HG03097 (cell line): ENCODE data around the gene XAF1.
"Not testable (repeated sequence)": the region's sequence is repeated elsewhere in the genome, so short reads cannot be mapped to it uniquely, and the experiment has no call there.

Experiments
- ATAC-seq: cut with Tn5 transposase; IDR thresholded peaks from one replicate; pipeline ENCODE4 v1.9.1; 2021; ENCODE audit not compliant: unreplicated experiment, low FRiP score

Gene XAF1

DNA sequence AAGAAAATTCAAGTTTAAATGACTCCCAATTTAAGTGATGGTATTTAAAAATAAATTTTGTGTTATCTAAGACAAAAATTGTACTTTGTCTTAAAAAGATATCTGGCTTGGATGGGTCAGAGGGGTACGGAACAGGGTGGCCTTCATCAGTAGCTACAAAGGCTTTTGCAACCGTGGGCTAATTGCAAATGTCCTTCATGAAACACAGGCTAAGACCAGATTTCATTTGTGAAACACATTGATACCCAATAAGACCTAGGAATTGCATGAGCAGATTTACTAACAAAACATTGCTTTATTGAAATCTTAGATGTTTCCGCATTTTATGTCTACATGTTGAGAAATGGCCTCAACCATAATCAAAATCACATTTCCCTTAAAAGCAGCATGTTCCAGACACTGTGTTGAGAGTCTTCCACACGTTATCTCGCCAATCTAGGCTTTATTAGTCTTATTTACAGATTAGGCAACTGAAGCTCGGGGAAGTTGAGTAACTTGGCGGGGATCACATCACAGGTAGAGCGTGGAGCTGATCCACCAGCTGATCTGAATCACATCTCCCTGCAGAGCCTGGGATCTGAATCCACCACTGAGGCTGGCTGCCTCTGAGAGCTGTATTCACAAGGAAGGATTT lies 42.0 kb downstream of the XAF1 start:
- no peak for ATAC-seq

DNA sequence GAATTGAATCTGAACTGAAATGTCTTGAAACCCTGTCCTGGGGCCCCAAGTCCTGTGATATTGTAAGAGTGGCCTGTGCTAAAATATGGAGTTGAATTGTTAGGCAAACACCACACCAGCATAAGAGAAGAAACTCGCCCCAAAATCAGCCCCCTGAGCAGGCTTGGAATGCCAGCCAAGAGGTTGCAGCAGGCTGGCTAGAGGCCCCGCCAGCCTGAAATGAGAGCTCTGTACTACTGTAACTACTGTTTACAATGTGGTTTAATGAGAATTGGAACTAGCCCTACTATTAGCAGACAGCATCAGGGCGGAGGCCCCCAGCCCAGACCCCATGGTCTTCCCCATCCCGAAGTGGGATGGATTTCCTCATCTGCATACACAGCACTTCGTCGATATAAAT lies 43.9 kb downstream of the XAF1 start:
- no peak for ATAC-seq

DNA sequence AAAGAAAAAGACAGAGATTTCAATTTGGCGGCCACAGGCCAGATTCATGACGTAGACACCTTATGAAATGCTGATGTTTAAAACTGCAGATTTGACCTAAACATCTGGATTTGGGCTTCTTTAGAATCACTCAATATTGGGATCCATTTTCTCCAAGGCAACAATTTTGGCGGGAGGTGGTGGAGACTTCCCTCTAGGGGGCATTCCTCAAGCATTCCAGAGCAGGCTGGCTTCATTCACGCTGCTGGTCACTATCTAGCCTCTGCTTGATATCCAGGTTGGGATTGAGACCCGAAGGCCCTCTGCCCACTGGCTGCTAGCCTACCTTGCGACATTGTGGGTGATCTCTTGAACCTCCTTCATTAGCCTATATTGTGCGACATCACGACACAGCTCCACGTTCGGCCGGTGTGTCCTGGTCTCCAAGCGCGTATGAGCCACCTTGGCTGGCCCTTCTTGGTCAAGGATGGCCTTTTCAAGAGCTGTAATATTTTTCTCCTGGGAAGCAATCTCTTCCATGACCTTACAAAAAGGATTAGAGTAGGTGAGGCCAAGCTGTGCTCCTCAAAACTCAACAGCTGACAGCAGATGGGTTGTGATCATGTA lies 44.7 kb downstream of the XAF1 start:
- ATAC-seq, result no peak

DNA sequence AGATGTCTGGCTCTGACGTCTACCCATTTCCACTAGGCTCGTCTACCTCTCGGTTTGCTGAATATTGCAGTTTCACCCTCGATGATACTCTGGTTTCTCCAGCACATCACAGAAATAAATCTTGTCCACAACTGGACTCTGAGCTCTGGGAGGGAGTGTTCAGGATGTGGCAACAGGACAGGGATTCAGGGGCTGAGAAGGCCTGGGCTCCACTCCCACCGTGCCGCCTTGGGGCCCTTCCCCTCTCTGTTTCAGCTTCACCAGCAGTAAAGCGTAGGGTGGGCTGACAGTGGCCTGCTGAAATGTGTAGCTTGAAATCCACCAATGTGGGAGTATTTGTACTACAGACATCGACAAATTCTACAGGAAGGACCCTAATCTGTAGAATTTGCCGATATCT lies 55.7 kb downstream of the XAF1 start:
- no peak for ATAC-seq

DNA sequence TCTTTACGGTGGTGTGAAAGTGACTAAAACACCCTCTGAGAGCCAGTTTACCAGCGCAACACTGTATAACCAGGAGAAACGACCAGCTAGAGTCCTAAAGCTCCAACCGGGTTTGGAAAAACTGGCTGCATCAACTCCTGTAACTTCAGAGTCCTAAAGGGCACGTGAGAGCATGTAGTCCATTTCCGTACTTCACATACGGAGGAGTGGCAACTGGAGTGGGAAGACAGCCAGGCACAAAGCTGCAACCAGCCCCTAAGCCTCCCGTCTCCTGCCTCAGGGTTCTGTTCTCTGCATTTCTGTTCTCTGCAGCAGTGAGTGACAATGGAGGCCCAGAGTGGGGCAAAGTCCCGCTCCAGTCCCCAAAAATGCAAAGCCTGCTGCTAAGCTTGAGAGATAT lies 56.4 kb downstream of the XAF1 start:
- no peak for ATAC-seq

DNA sequence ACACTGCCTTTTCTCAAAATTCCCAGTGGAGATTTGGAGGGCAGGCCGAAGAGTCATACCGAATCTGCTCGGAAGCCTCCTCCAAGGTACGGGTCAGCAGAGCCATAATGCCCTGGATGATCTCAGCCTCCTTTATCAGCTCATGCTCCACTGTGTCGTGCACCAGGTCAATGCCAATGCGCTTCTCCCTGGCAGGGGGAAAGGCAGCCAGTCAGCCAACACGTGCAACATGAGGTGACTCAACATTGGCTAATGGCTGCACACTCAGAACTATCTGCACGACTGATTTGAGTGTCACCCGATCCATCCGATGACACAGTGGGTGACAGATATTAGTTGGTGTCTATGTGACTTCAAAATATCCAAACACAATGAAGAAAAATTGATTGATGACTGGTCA lies 59.9 kb downstream of the XAF1 start:
- no peak for ATAC-seq

DNA sequence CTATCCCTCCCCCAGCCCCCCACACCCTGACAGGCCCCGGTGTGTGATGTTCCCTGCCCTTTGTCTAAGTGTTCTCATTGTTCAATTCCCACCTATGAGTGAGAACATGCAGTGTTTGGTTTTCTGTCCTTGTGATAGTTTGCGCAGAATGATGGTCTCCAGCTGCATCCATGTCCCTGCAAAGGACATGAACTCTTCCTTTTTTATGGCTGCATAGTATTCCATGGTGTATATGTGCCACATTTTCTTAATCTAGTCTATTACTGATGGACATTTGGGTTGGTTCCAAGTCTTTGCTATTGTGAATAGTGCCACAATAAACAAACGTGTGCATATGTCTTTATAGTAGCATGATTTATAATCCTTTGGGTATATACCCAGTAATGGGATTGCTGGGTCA lies 60.5 kb downstream of the XAF1 start:
- not testable (repeated sequence) for ATAC-seq

DNA sequence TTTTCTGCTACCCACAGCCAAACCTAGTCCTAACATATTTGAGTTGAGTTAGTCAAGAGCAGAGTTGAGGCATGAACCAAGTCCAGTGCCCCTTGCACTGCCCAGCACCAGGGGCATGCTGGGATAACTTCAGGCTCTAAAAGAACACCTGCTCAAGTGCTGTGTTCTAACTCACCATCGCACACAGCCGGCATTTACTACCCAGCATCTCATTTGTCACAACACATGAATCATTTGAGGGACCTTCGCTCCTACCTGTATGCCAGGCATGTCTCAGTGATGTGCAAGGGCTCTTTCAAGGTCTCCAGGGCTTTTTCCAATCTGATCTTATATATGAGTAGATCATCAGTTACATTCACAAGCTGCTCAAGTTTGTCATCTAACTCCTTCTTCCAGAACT lies 63.1 kb downstream of the XAF1 start:
- no peak for ATAC-seq

DNA sequence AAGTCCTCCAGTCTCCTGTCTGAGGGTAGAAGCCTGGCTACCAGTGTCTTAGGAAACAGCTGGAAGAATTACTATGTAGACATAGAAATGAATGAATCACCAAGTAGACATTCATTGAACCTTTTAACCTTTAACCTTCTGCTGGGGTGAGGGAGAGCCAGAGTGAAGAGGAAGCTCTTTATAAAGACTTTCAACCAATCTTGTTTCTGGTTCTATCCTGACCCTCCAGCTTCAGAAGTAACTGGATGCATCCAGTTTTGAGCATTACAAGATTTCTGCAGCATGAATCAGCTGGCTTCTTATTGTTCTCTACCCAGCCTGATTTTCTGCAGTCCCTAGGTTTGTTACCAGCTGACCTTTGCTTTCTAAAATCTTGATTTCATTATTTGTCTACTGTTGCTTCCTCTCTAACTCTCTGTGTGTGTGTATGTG lies 67.2 kb downstream of the XAF1 start:
- no peak for ATAC-seq
